GM23248 (cell line): ENCODE results near the gene SOX18.

Source experiments
- EZH2 ChIP-seq: fragments of 200-600 bp; sonication (generic); IDR thresholded peaks from 2 replicates; pipeline ENCODE4 v1.6.1; 2018; ENCODE audit warnings: antibody characterized with exemption, mild to moderate bottlenecking; ENCODE audit not compliant: insufficient read depth, poor library complexity, severe bottlenecking
- EZH2phosphoT487 ChIP-seq: fragments of 200-600 bp; sonication (generic); IDR thresholded peaks from 2 replicates; pipeline ENCODE4 v1.6.1; 2018; ENCODE audit warnings: antibody characterized with exemption, moderate library complexity, mild to moderate bottlenecking, low read depth; ENCODE audit not compliant: insufficient read depth

GRCh38 chr20:64033981-64034493 lies 15.4 kb downstream of the SOX18 start:
- no peak for TF ChIP-seq EZH2
- TF ChIP-seq EZH2phosphoT487 = no peak
